Endothelial cell of umbilical vein (primary cell): ENCODE data around the gene SKI. TPM values are rescaled to one million over a fixed set of nuclear protein-coding genes. Genes with fewer than 3 reads are reported as not detected.

Experiments used
- BruUV-seq: library from RNA; stranded (reverse); fragments of 400-500 nt; replicated peaks from 2 replicates; lab custom pipeline; 2021; lab: Mats Ljungman, UMichigan
- CTCF ChIA-PET: fragments of 300-600, 350-600 bp; sonication (Branson Sonifier 250); formaldehyde crosslinking; loops from one replicate; lab custom pipeline; 2021; ENCODE audit warnings: antibody characterized with exemption, inconsistent platforms; lab: Charles Lee
- POLR2A ChIA-PET: fragments of 300-600, 350-600 bp; sonication (Branson Sonifier 250); formaldehyde crosslinking; loops from one replicate; lab custom pipeline; 2021; ENCODE audit warnings: antibody characterized with exemption, inconsistent platforms; lab: Charles Lee
- DNase-seq: peaks from one replicate; pipeline ENCODE4 v3.0.0-alpha.2; 2011; ENCODE audit warnings: low read depth, low spot score
- FAIRE-seq: peaks from 2 replicates; lab custom pipeline; 2011; peaks lifted over from hg19 to GRCh38; lab: Jason Lieb, UNC
- H2AFZ ChIP-seq: 2 replicates; pipeline ENCODE4 v1.6.0; 2012; ENCODE audit warnings: low read depth, low read length, control low read depth, inconsistent platforms
- H3K27ac ChIP-seq: 2 replicates; pipeline ENCODE4 v1.5.1; 2011; ENCODE audit warnings: low read depth, mild to moderate bottlenecking, control low read depth, low read length, moderate library complexity; ENCODE audit not compliant: insufficient read depth
- H3K27me3 ChIP-seq, 2 experiments: 2 replicates each; pipeline versions ENCODE4 v1.6.0 to v1.6.1; 2011; ENCODE audit warnings: low read length in 2 of 2, mixed read lengths in 1 of 2; ENCODE audit not compliant: control insufficient read depth in 2 of 2, insufficient read depth in 2 of 2
- H3K36me3 ChIP-seq, 2 experiments: 2 replicates in 1 of 2; 3 replicates in 1 of 2; pipeline ENCODE4 v1.5.1; 2011; ENCODE audit warnings: low read length in 2 of 2, mild to moderate bottlenecking in 1 of 2, moderate library complexity in 1 of 2; ENCODE audit not compliant: control insufficient read depth in 2 of 2, insufficient read depth in 2 of 2; ENCODE audit errors: extremely low read depth in 1 of 2
- H3K4me1 ChIP-seq: 3 replicates; pipeline ENCODE4 v1.5.1; 2011; ENCODE audit warnings: mild to moderate bottlenecking, low read length; ENCODE audit not compliant: control insufficient read depth, insufficient read depth; ENCODE audit errors: extremely low read depth
- H3K4me2 ChIP-seq: 2 replicates; pipeline ENCODE4 v1.6.1; 2011; ENCODE audit warnings: low read length, control low read depth, mixed read lengths; ENCODE audit not compliant: insufficient read depth
- H3K4me3 ChIP-seq, 3 experiments: fragments of 200-600 bp in 1 of 3; sonication (generic), shearing (Covaris generic) in 1 of 3; replicated peaks in 1 of 3; 2 replicates each; pipeline ENCODE4 v1.5.1; 2011 to 2016; ENCODE audit warnings: control low read depth in 3 of 3, low read length in 3 of 3, mild to moderate bottlenecking in 2 of 3, inconsistent platforms in 1 of 3, low read depth in 1 of 3, moderate library complexity in 1 of 3; ENCODE audit not compliant: insufficient read depth in 1 of 3
- H3K79me2 ChIP-seq: 2 replicates; pipeline ENCODE4 v1.6.0; 2012; ENCODE audit warnings: low read length, inconsistent platforms; ENCODE audit not compliant: control insufficient read depth, insufficient read depth
- H3K9ac ChIP-seq: replicated peaks from 2 replicates; pipeline ENCODE3; 2011; ENCODE audit warnings: low read length, control low read depth; ENCODE audit not compliant: insufficient read depth; ENCODE audit errors: extremely low read depth
- H3K9me1 ChIP-seq: replicated peaks from 3 replicates; pipeline ENCODE4 v1.6.0; 2011; ENCODE audit warnings: mild to moderate bottlenecking, low read length; ENCODE audit not compliant: control insufficient read depth, insufficient read depth; ENCODE audit errors: extremely low read depth
- H3K9me3 ChIP-seq: replicated peaks from 2 replicates; pipeline ENCODE4 v1.5.1; 2012; ENCODE audit warnings: low read length, inconsistent platforms; ENCODE audit not compliant: control insufficient read depth, insufficient read depth
- H4K20me1 ChIP-seq: replicated peaks from 2 replicates; pipeline ENCODE3; 2011; ENCODE audit warnings: mild to moderate bottlenecking, low read length; ENCODE audit not compliant: control insufficient read depth, insufficient read depth; ENCODE audit errors: extremely low read depth
- CTCF ChIP-seq, 2 donors: IDR thresholded peaks; 1 replicate in 1 of 2; 2 replicates in 1 of 2; pipeline ENCODE4 v1.5.1; 2011; ENCODE audit warnings: low read length in 2 of 2, mild to moderate bottlenecking in 2 of 2, moderate library complexity in 2 of 2, control low read depth in 1 of 2, inconsistent platforms in 1 of 2, low read depth in 1 of 2; ENCODE audit not compliant: insufficient read depth in 1 of 2; ENCODE audit errors: extremely low read depth in 1 of 2
- EZH2 ChIP-seq: IDR thresholded peaks from 2 replicates; pipeline ENCODE4 v1.6.1; 2012; ENCODE audit warnings: borderline replicate concordance, low read depth, mild to moderate bottlenecking, moderate library complexity, low read length, inconsistent platforms; ENCODE audit not compliant: severe bottlenecking
- FOS ChIP-seq: IDR thresholded peaks from 2 replicates; pipeline ENCODE4 v1.6.1; 2011; ENCODE audit warnings: mild to moderate bottlenecking, low read length, moderate library complexity, borderline replicate concordance; ENCODE audit not compliant: insufficient read depth
- GATA2 ChIP-seq: IDR thresholded peaks from 2 replicates; pipeline ENCODE4 v1.7.0; 2011; ENCODE audit warnings: low read depth, mild to moderate bottlenecking, moderate library complexity, mixed read lengths, low read length; ENCODE audit not compliant: insufficient read length, insufficient read depth
- JUN ChIP-seq: IDR thresholded peaks from 2 replicates; pipeline ENCODE4 v1.6.1; 2011; ENCODE audit warnings: borderline replicate concordance, low read depth; ENCODE audit not compliant: insufficient read length, insufficient read depth
- MYC ChIP-seq: IDR thresholded peaks from one replicate; pipeline ENCODE4 v1.6.1; 2011; ENCODE audit warnings: mild to moderate bottlenecking, low read depth, low read length
- POLR2A ChIP-seq: IDR thresholded peaks from 2 replicates; pipeline ENCODE4 v1.6.1; 2012; ENCODE audit warnings: low read depth, mild to moderate bottlenecking, control low read depth, low read length
- POLR2AphosphoS5 ChIP-seq: IDR thresholded peaks from 2 replicates; pipeline ENCODE4 v1.6.1; 2012; ENCODE audit warnings: low read depth, mild to moderate bottlenecking, control low read depth, low read length, moderate library complexity; ENCODE audit not compliant: insufficient read depth
- dilution Hi-C: fragments of 300-500 bp; cut with MboI; formaldehyde crosslinking; loops from one replicate; pipeline ENCODE4 v1.15.0; 2019; ENCODE audit warnings: low sequenced_read_pairs; ENCODE audit not compliant: extremely low pct_ligation_motif_present
- intact Hi-C: fragments of 100-400 bp; cut with micrococcal nuclease; formaldehyde crosslinking; loops from one replicate; pipeline ENCODE4 v1.10.0; 2022
- polyA plus RNA-seq, 4 experiments: library from polyadenylated mRNA; depleted of rRNA in 3 of 4; stranded (reverse) in 3 of 4; unstranded in 1 of 4; fragments of >200 nt; gene quantifications; 2 replicates each; pipeline versions ENCODE4 v1.2.1 to v1.2.3, GENCODE V29; 2011 to 2012; ENCODE audit warnings: missing spikeins in 1 of 4
- total RNA-seq: library from RNA; stranded (reverse); gene quantifications from 2 replicates; pipeline ENCODE4 v1.2.3, GENCODE V29; 2021
- TF ChIP-seq, protein P1 (sequence below): IDR thresholded peaks from 2 replicates; pipeline ENCODE4 v1.6.1; 2011; ENCODE audit not compliant: insufficient read depth, insufficient read length

Gene SKI
- total and polyA plus RNA-seq, 2 donors (not counting 3 experiments of a cell fraction or from before 2014, with no cell fraction given): 11.6 to 80.3 TPM

- Histone ChIP-seq H2AFZ (no peak overlapping the region), H3K9ac (no peak overlapping the region), H4K20me1 (no peaks in the 10 kb centered on the region), H3K27ac (no peak overlapping the region), H3K4me2 (peak overlapping the region; percentile 68), H3K9me1 (no peaks in the 10 kb centered on the region), H3K36me3 (no peaks in the 10 kb centered on the region), H3K4me1 (peaks cover 18% of the 10 kb centered on the region), H3K9me3 (no peaks in the 10 kb centered on the region), H3K27me3 (no peaks in the 10 kb centered on the region), H3K79me2 (peaks cover 13% of the 10 kb centered on the region), H3K4me3 (peak overlapping the region in 1 of 3 experiments; percentile 73)
- FAIRE-seq (no peak), DNase-seq (no peak)
- TF ChIP-seq GATA2: no peak
- TF ChIP-seq, protein P1, sequence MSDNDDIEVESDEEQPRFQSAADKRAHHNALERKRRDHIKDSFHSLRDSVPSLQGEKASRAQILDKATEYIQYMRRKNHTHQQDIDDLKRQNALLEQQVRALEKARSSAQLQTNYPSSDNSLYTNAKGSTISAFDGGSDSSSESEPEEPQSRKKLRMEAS: no peak
- no peak for TF ChIP-seq POLR2A
- TF ChIP-seq FOS: no peak
- TF ChIP-seq POLR2AphosphoS5: no peak
- TF ChIP-seq CTCF (IDR thresholded peaks at IDR 0.05; ENCODE audit: extremely low read depth in 1 of 2, insufficient read depth in 1 of 2, low read depth in 1 of 2, low read length in 2 of 2): no peak
- no peak for TF ChIP-seq JUN
- TF ChIP-seq EZH2: no peak
- no peak for TF ChIP-seq MYC
- POLR2A ChIA-PET: no interaction called here
- intact Hi-C loops (loop anchor here (2.0 to 10.0 kb wide), 4 partner anchors 85 to 1231 kb away; partner anchors contain the start of genes MORN1 and RER1), dilution Hi-C loops (loop anchor here (10.0 kb wide), 1 partner anchor 181 kb away; no protein-coding TSS in a partner anchor)
- CTCF ChIA-PET: interaction anchor here (2.0 to 12.3 kb wide), 3 partner anchors 19 to 189 kb away, joined by 15 to 631 read pairs (median 35); no protein-coding TSS in a partner anchor
- TSS peak; percentile 66 for BruUV-seq
Observed at GRCh38 chr1:2193514-2194281, 34.4 kb upstream of the SKI start.
